CD4-positive, CD25-positive, alpha-beta regulatory T cell (primary cell): ENCODE results near the gene KCNMA1. TPM values are rescaled to one million over a fixed set of nuclear protein-coding genes. Genes with fewer than 3 reads are reported as not detected.
"Not testable (repeated sequence)": the region's sequence is repeated elsewhere in the genome, so short reads cannot be mapped to it uniquely, and the experiment has no call there.

ENCODE experiments used
- ATAC-seq, 2 donors: fragments of 150-1000 bp; cut with Tn5 transposase; one replicate each; pipeline ENCODE4 v1.10.0; 2021; ENCODE audit warnings: low read depth in 2 of 2, moderate number of reproducible peaks in 2 of 2, moderate library complexity in 1 of 2
- DNase-seq, 3 donors: peaks; one replicate each; pipeline versions ENCODE4 v3.0.0 to v3.0.0-alpha.2; 2012 to 2022; ENCODE audit warnings: mixed read lengths in 1 of 3
- H3K27ac ChIP-seq: one replicate; pipeline ENCODE4 v1.7.0; 2013; ENCODE audit warnings: mild to moderate bottlenecking, low read length; ENCODE audit not compliant: insufficient read depth, poor library complexity, severe bottlenecking
- H3K27me3 ChIP-seq: one replicate; pipeline ENCODE4 v1.7.0; 2013; ENCODE audit warnings: low read length; ENCODE audit not compliant: control insufficient read depth, insufficient read depth
- H3K36me3 ChIP-seq: one replicate; pipeline ENCODE4 v1.7.0; 2013; ENCODE audit warnings: mild to moderate bottlenecking, low read length, moderate library complexity; ENCODE audit not compliant: control insufficient read depth, insufficient read depth
- H3K4me1 ChIP-seq: 2 replicates; pipeline ENCODE4 v1.7.0; 2013; ENCODE audit warnings: mild to moderate bottlenecking, low read length; ENCODE audit not compliant: insufficient read depth, control insufficient read depth, poor library complexity, severe bottlenecking
- H3K4me3 ChIP-seq: one replicate; pipeline ENCODE4 v1.7.0; 2013; ENCODE audit warnings: low read depth, mild to moderate bottlenecking, low read length, moderate library complexity
- H3K9me3 ChIP-seq, 2 experiments: 1 replicate in 1 of 2; 2 replicates in 1 of 2; pipeline ENCODE4 v1.7.0; 2013; ENCODE audit warnings: low read length in 2 of 2, mild to moderate bottlenecking in 1 of 2, moderate library complexity in 1 of 2; ENCODE audit not compliant: control insufficient read depth in 2 of 2
- H3K27ac Mint-ChIP-seq, 3 donors: one replicate each; pipeline ENCODE4 v1.8.0; 2020 to 2022; ENCODE audit warnings: mild to moderate bottlenecking in 3 of 3, mixed read lengths in 3 of 3, moderate library complexity in 2 of 3
- H3K27me3 Mint-ChIP-seq: one replicate; pipeline ENCODE4 v1.8.0; 2022; ENCODE audit warnings: mild to moderate bottlenecking, mixed read lengths
- H3K36me3 Mint-ChIP-seq: one replicate; pipeline ENCODE4 v1.8.0; 2020; ENCODE audit warnings: mixed read lengths
- H3K4me1 Mint-ChIP-seq, 4 donors: one replicate each; pipeline ENCODE4 v1.8.0; 2020 to 2022; ENCODE audit warnings: mixed read lengths in 4 of 4, mild to moderate bottlenecking in 1 of 4
- H3K4me3 Mint-ChIP-seq, 4 donors: one replicate each; pipeline ENCODE4 v1.8.0; 2020 to 2022; ENCODE audit warnings: mild to moderate bottlenecking in 4 of 4, mixed read lengths in 4 of 4, moderate library complexity in 3 of 4
- H3K9me3 Mint-ChIP-seq, 7 donors: one replicate each; pipeline ENCODE4 v1.8.0; 2020 to 2022; ENCODE audit warnings: mixed read lengths in 7 of 7, mild to moderate bottlenecking in 3 of 7, moderate library complexity in 2 of 7
- polyA plus RNA-seq, 4 donors: library from polyadenylated mRNA; unstranded; fragments of 300-500 nt; fragmentation: Illumina TruSeq; gene quantifications; one replicate each; pipeline ENCODE4 v1.2.3, GENCODE V29; 2021
- total RNA-seq: library from RNA; stranded (reverse); gene quantifications from one replicate; pipeline ENCODE4 v1.2.3, GENCODE V29; 2022

KCNMA1 gene
- total and polyA plus RNA-seq, 5 donors from 2014 or later = not detected

DNA sequence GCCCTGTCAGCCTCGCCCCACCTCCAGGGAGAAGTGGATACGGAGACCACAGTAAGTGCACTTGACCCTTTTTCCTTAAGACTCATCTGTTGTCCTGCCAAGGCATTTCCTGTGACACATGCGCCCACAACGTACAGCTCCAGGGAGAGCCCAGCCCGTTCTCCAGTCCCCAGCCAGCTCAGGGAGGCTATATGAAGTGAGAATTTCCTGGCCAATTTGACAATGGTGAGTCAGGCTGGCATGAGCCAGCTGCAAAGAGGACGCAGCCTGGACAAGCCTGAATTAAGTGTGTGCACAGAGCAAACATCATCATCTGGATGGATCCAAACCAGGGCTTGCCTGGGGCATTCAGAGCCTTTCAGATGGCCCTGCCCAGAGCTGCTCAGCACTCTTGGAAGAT lies 244.8 kb downstream of the KCNMA1 start:
- Mint-ChIP-seq H3K9me3 (no peaks in the 10 kb centered on the region), H3K4me3 (no peak overlapping the region), H3K36me3 (no peaks in the 10 kb centered on the region), H3K27ac (no peak overlapping the region), H3K27me3 (peaks cover 9% of the 10 kb centered on the region), H3K4me1 (no peaks in the 10 kb centered on the region)
- Histone ChIP-seq H3K27ac (no peak overlapping the region), H3K4me3 (no peak overlapping the region), H3K36me3 (no peaks in the 10 kb centered on the region), H3K4me1 (no peaks in the 10 kb centered on the region), H3K9me3 (no peaks in the 10 kb centered on the region), H3K27me3 (no peaks in the 10 kb centered on the region)
- ATAC-seq = no peak
- no peak for DNase-seq

DNA sequence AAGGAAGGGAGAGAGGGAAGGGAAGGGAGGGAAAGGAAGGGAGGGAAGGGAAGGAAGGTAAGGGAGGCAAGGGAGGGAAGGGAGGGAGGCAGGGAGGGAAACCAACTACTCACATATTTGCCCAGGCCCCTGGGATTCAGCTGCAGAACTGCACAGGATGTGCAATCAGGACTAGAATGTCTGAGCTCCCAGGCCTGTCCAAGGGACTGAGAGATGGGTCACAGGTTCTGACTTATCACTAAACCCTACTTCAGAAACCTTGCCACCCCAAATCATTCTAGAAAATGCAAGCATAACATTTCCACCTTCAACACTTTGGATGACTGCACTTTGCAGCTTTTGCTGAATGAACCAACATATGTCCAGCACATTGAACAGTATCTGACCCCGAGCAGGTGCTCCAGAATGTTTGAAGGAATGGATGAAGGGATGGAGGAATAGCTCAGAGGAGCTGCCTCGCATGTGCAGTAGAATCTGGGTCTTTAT lies 245.3 kb downstream of the KCNMA1 start:
- Mint-ChIP-seq H3K4me3 (no peak overlapping the region), H3K27me3 (peaks cover 9% of the 10 kb centered on the region), H3K4me1 (no peaks in the 10 kb centered on the region), H3K9me3 (peaks cover 0 to 2% (median 0%) of the 10 kb centered on the region in 7 donors), H3K36me3 (no peaks in the 10 kb centered on the region), H3K27ac (no peak overlapping the region)
- Histone ChIP-seq H3K4me3 (no peak overlapping the region), H3K9me3 (no peaks in the 10 kb centered on the region), H3K27ac (no peak overlapping the region), H3K27me3 (no peaks in the 10 kb centered on the region), H3K4me1 (no peaks in the 10 kb centered on the region), H3K36me3 (no peaks in the 10 kb centered on the region)
- DNase-seq = no peak
- ATAC-seq = no peak

DNA sequence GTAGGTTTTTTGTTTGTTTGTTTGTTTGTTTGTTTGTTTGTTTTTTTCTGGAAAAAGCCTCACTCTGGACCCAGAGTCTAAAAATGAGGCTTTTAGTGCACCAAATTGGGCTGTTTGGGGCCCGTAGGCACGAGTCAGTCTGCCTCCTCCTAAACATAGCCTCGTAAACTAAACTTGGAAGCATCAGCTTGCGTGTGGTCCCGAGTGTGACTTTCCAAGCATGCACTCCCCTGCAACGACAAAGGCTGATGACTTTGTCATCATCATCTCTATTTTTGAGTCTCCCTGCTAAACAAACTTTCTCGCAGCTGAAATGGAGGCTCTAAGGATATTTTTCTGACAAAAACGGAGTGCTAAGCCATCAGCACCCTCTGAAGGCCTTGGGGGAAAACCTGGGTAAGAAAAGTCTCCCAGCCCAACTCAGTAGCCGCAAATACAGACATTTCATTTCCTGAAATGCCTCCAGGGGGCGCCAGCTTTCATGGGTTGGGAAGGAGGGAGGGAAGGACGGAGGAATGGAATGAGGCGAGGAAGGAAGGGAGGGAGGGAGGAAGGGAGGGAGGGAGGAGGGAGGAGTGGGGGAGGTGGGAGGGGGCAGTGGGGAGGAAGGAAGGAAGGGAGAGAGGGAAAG lies 245.9 kb downstream of the KCNMA1 start:
- H3K4me1 Mint-ChIP-seq = no peaks in the 10 kb centered on the region
- Histone ChIP-seq H3K4me3 (no peak overlapping the region), H3K27me3 (no peaks in the 10 kb centered on the region), H3K9me3 (no peaks in the 10 kb centered on the region), H3K36me3 (no peaks in the 10 kb centered on the region), H3K4me1 (no peaks in the 10 kb centered on the region), H3K27ac (no peak overlapping the region)
- DNase-seq (peak in 1 of 3 donors; percentile 7), ATAC-seq (no peak)
- no peak overlapping the region for H3K27ac Mint-ChIP-seq
- H3K36me3 Mint-ChIP-seq = no peaks in the 10 kb centered on the region
- no peak overlapping the region for H3K4me3 Mint-ChIP-seq
- peaks cover 0 to 2% (median 0%) of the 10 kb centered on the region in 7 donors for H3K9me3 Mint-ChIP-seq
- H3K27me3 Mint-ChIP-seq = peaks cover 9% of the 10 kb centered on the region

DNA sequence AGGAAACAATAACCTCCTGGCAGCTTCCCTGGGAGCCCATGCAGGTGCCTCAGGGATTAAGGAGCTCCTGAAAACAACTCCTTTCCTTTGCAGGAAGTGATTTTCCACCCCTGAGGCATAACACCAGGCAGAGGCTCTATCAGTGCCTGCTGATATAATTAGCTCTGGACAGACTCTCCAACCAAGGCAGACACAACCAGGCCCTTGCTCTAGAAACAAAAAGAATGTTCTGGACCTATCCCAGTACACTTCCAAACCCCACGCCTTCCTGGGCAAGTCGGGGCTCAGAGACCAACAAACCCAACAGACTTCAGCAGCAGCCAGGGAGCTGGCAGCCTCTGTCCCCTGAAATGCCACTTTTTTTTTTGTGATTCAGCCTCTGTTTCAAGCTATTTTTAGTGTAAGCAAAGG lies 247.1 kb downstream of the KCNMA1 start:
- ATAC-seq = no peak
- no peaks in the 10 kb centered on the region for H3K36me3 ChIP-seq
- no peaks in the 10 kb centered on the region for H3K9me3 ChIP-seq
- DNase-seq = no peak
- Mint-ChIP-seq H3K27ac (no peak overlapping the region), H3K4me1 (peaks cover 0 to 2% (median 0%) of the 10 kb centered on the region in 4 donors), H3K4me3 (no peak overlapping the region), H3K36me3 (no peaks in the 10 kb centered on the region), H3K9me3 (peaks cover 0 to 2% (median 0%) of the 10 kb centered on the region in 7 donors), H3K27me3 (peaks cover 9% of the 10 kb centered on the region)
- H3K4me1 ChIP-seq = no peaks in the 10 kb centered on the region
- no peak overlapping the region for H3K27ac ChIP-seq
- H3K4me3 ChIP-seq = no peak overlapping the region
- H3K27me3 ChIP-seq = no peaks in the 10 kb centered on the region

DNA sequence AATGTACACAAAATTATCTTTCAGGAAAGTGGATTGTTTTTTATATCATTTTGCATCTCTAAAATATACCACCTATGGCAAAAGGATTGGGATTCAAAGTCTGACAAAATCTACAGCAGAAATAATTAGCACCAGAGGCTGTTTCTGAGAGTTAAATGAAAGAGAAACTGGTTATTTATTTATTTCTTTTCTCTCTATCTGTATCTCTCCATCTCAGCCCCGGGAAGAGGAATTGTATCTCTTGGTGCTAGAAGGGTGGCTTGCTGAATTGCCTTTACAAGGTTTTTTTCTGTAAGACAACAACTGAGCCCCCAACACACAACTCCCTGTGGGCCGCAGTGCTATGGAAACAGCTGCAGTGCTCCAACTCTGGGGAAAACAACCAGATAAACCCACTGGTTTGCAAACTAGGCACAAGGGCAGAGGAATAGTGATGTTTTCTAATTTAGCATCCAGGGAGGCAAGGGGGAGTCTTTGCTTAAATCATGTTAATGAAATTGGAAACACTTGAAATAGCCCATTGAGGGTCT lies 249.0 kb downstream of the KCNMA1 start:
- Mint-ChIP-seq H3K27me3 (peaks cover 9% of the 10 kb centered on the region), H3K9me3 (peaks cover 0 to 2% (median 0%) of the 10 kb centered on the region in 7 donors), H3K36me3 (no peaks in the 10 kb centered on the region), H3K4me3 (no peak overlapping the region), H3K27ac (no peak overlapping the region), H3K4me1 (peaks cover 0 to 2% (median 0%) of the 10 kb centered on the region in 4 donors)
- no peaks in the 10 kb centered on the region for H3K36me3 ChIP-seq
- H3K4me3 ChIP-seq = no peak overlapping the region
- no peaks in the 10 kb centered on the region for H3K9me3 ChIP-seq
- no peak overlapping the region for H3K27ac ChIP-seq
- DNase-seq (no peak), ATAC-seq (no peak)
- H3K4me1 ChIP-seq = no peaks in the 10 kb centered on the region
- no peaks in the 10 kb centered on the region for H3K27me3 ChIP-seq

DNA sequence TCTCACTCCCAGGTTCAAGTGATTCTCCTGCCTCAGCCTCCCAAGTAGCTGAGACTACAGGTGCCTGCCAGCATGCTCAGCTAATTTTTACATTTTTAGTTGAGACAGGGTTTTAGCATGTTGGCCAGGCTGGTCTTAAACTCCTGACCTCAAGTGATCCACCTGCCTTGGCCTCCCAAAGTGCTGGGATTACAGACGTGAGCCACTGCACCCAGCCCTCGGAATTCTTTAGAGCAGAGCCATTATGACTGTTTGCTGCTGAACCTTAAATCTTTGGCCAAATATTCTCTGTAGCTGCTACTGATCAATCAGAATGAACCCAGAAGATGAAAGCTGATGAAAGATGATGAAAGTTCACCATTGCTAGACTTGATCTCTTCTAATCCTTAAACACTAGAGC lies 249.9 kb downstream of the KCNMA1 start:
- H3K27me3 ChIP-seq, H3K36me3 ChIP-seq, H3K4me1 ChIP-seq, H3K27me3 Mint-ChIP-seq, H3K36me3 Mint-ChIP-seq, H3K9me3 Mint-ChIP-seq, H3K27ac ChIP-seq, H3K9me3 ChIP-seq, H3K4me3 ChIP-seq, ATAC-seq, DNase-seq, H3K4me3 Mint-ChIP-seq, H3K27ac Mint-ChIP-seq, H3K4me1 Mint-ChIP-seq: not testable (repeated sequence)

DNA sequence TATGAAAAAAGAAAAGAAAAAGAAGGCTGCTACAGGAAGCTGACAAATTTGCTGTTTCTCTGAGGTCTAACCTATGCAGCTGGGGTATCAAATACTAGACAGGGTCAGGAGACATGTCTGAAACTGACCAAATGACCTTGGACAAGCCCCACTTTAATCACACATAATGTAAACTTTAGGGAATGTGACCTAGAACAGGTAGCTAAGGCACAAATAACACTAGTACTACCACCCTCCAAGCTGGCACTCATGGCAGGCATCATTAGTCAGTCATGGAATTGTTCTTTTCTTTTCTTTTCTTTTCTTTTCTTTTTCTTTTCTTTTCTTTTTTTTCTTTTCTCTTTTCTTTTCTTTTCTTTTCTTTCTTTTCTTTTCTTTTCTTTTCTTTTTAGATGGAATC lies 250.4 kb downstream of the KCNMA1 start:
- DNase-seq (no peak), ATAC-seq (no peak)
- Histone ChIP-seq H3K9me3 (no peaks in the 10 kb centered on the region), H3K27ac (no peak overlapping the region), H3K27me3 (no peaks in the 10 kb centered on the region), H3K4me3 (no peak overlapping the region), H3K36me3 (no peaks in the 10 kb centered on the region), H3K4me1 (no peaks in the 10 kb centered on the region)
- H3K27me3 Mint-ChIP-seq = peaks cover 9% of the 10 kb centered on the region
- H3K27ac Mint-ChIP-seq = no peak overlapping the region
- H3K36me3 Mint-ChIP-seq = no peaks in the 10 kb centered on the region
- H3K4me3 Mint-ChIP-seq = no peak overlapping the region
- peaks cover 0 to 2% (median 0%) of the 10 kb centered on the region in 7 donors for H3K9me3 Mint-ChIP-seq
- peaks cover 0 to 2% (median 0%) of the 10 kb centered on the region in 4 donors for H3K4me1 Mint-ChIP-seq

DNA sequence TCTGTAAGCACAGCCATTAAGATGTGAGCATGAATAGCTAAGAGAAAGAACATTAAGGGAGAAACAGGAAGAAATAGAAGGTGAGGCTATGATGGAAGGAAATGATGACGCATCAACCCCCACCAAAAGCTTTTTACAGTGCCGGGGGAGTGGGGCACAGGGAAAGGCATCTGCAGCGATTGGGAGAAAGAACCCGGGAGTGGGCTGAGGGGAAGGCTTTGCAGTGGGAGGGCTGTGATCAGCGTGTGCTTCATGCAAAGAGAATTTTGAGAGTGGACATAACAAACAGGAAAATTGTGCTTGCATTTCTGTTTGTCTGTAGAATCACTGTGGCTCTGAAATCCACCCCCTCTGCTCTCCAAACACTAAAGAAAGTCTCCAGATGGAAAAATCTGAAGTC lies 250.8 kb downstream of the KCNMA1 start:
- Histone ChIP-seq H3K9me3 (no peaks in the 10 kb centered on the region), H3K36me3 (no peaks in the 10 kb centered on the region), H3K27me3 (no peaks in the 10 kb centered on the region), H3K4me1 (no peaks in the 10 kb centered on the region), H3K4me3 (no peak overlapping the region), H3K27ac (no peak overlapping the region)
- ATAC-seq = no peak
- H3K27ac Mint-ChIP-seq = no peak overlapping the region
- peaks cover 0 to 2% (median 0%) of the 10 kb centered on the region in 7 donors for H3K9me3 Mint-ChIP-seq
- H3K36me3 Mint-ChIP-seq = no peaks in the 10 kb centered on the region
- no peak overlapping the region for H3K4me3 Mint-ChIP-seq
- peaks cover 0 to 2% (median 0%) of the 10 kb centered on the region in 4 donors for H3K4me1 Mint-ChIP-seq
- no peak for DNase-seq
- peaks cover 9% of the 10 kb centered on the region for H3K27me3 Mint-ChIP-seq
